Measurements from ENCODE around the gene E2F1.

E2F1 gene

DNA sequence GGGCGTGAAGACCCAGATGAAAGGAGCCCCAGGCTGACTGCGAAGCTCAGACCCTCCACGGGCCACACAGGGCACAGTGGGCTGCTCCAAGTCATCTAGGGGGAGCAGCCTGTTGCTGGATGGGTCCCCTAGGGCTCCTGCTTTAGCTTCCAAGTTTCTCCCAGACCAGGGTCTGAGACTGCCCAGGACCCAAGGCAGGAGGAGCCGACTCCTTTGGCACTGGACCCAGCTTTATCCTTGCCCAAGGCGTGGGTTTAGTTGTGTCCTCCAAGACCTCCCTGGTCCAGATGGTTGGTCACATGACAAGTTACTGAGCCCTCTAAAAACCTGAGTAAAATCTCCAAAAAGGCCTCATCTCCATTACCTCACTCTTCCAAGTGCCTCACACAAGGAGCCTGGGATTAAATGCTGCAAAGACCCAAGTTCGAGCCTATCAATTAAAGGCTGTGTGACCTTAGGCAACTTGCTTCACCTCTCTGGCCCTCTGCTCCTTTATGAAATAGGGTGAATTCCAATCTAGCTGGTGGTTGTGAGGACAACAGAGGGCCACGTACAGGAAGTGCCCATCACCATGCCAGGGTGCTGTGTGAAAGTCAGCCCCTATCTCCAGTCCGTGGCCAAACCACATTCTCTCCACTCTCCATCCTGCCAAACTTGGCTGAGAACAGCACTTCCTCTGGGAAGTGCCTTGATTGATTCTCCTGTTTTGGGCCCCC is 14.5 kb downstream of the E2F1 start:
- DNase-seq (ENCODE audit: low read depth), result no peak

DNA sequence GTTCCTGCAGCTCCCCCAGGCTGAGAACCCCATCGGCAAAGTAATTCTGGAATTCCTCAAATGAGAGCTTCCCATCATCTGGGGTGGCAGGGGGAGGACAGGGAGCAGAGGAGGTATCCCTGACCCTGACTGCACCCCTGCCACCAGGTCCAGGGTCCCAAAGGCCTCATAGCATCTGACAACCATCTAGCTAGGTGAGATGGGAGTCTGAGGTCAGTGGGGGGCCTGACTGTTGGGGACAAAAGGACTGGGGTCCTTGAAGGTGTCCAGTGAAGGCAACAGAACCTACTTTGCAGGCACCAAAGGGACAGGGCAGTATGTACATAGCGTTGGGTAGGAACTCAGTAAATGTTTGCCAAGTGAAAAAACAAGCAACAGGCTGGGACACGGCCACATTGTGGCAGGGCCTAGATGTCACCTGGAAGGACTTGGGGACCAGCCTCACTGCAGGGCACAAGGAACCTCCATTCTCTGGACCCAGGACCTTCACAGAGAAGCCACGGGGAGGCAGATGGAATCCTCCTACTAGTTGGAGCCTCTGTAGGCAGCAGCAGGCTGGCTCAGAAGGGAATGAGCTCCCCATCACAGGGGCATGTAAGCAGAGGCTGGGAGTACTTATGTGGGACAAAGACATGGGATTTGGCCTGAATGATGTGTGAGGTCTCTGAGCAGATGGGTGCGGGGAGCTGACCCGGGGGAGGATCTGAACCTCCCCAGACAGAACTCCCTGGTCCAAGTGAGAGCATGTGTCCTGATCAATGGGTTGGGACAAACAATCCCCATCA is 15.3 kb downstream of the E2F1 start:
- DNase-seq (ENCODE audit: low read depth), result no peak

DNA sequence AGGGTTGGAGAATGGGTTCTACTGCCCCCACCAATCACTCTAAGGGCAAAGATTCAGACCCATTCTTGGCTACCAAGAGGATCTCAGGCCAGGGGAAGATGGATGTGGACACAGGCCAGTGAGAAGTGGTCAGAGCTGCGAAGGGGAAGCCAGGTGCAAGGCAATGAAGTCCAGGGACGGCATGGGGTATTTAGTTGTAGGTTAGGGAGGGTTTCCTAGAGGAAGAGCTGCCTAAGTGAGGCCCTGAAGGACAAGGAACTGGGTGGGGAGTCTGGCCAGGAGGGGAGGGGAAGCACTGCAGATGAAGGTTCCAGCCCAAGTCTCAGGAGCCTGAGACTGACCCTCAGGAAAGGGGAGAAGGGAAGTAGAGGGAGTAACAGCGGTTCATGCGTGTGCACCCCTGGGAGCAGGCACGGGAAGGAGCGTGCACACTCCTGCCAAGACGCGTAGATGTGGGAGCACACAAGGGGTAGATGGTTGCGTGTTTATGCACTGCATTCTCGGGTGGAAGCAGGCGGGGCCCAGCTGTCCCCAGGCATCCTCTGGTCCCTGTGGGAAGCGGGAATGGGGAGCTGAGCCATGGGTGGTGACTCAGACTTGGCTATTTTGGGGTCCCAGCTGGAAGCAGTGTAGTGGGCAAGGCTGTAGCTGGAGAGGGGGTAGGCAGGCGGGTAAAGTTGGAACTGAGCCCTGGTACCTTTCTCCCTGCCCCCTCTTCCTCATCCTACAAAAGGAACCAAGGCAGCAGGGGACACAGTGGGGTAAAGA is 16.1 kb downstream of the E2F1 start:
- no peak for DNase-seq (ENCODE audit: low read depth)

DNA sequence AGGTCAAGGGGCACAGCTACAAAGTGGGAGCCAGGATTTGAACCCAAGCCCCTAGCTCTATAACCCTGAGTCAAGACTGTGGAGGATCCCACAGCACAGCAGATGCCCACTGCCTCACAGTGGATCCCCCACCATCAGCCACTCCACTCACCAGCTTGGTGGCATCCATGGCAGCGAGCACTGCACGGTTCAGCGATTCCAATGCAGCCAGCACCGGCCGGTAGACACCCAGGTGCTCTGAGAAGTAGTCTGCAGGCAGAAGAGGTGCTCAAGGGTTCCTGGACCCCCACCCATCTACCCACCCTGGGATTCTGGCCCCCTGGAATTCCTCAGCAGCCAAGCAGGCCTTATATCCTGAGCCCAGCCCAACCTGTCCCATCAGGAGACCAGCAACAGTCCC is 17.0 kb downstream of the E2F1 start:
- DNase-seq (ENCODE audit: low read depth), result no peak

DNA sequence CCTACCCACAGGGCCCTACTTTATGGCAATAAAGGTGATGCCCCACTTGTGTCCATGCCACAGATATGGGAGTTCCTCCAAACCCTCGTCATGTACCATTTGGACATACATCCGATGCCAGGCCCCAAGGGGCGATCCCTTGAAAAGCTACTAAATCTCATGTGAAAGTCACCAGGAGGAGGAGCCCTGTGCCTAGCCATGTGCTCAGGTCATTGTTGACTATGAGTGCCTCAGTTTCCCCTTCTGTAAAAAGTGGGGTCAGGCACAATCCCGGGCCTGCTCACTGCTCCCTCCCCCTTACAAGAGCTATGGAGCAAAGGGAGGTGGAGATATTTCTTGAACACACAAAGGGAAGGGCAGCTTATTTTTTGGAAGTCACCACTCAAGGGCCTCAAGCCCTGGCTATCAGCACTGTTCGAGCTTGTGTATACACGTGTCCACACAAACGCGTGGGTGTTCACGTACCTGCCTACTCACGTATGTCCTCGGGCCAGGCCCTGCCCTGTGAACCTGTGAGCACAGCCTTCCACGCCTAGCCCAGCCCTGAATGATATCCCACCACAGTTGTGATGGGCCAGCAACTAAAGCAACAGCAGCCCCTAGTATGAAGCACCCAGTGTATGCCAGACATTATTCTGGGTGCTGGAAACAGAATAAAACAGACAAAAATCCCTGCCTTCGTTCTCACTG is 17.6 kb downstream of the E2F1 start:
- no peak for DNase-seq (ENCODE audit: low read depth)

DNA sequence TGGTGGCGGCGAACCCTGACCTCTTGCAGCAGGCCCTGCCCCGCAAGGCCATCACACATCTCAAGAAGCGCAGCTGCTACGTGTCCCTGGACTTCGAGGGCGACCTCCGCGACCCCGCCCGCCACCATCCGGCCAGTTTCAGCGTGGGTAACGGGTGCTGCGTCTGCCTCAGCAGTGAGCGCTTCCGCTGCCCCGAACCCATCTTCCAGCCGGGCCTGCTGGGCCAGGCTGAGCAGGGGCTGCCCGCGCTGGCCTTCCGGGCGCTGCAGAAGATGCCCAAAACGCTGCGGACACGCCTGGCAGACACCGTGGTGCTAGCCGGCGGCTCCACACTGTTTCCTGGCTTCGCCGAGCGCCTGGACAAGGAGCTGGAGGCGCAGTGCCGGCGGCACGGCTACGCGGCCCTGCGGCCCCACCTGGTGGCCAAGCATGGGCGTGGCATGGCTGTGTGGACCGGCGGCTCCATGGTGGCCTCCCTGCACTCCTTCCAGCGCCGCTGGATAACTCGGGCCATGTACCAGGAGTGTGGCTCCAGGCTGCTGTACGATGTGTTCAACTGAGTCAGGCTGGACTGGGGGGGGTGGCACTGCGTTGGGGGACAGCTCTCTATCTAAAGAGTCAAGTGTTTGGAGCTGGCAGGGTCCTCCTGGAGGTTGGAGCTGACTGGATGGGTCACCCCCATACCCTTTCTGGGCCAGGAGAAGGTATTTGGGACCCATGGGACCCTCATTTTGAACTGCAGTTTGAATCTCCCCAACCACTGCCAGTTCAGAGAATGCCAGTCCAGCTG is 18.3 kb downstream of the E2F1 start:
- DNase-seq (ENCODE audit: low read depth), result peak; percentile 55

DNA sequence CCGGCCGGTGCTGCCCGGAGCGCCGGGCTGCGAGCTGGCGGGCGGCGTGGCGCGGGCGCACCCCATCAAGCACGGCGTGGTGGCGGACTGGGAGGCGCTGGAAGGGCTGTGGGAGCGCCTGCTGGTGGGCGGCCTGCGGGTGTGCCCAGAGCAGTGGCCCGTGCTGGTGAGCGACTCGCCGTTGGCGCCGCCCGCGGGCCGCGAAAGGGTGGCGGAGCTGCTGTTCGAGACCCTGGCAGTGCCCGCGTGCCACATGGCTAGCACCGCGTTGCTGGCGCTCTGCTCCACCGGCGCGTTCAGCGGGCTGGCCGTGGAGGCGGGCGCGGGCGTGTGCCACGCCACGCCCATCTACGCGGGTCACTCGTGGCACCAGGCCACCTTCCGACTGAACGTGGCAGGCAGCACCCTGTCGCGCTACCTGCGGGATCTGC is 18.9 kb downstream of the E2F1 start:
- DNase-seq (ENCODE audit: low read depth), result no peak

DNA sequence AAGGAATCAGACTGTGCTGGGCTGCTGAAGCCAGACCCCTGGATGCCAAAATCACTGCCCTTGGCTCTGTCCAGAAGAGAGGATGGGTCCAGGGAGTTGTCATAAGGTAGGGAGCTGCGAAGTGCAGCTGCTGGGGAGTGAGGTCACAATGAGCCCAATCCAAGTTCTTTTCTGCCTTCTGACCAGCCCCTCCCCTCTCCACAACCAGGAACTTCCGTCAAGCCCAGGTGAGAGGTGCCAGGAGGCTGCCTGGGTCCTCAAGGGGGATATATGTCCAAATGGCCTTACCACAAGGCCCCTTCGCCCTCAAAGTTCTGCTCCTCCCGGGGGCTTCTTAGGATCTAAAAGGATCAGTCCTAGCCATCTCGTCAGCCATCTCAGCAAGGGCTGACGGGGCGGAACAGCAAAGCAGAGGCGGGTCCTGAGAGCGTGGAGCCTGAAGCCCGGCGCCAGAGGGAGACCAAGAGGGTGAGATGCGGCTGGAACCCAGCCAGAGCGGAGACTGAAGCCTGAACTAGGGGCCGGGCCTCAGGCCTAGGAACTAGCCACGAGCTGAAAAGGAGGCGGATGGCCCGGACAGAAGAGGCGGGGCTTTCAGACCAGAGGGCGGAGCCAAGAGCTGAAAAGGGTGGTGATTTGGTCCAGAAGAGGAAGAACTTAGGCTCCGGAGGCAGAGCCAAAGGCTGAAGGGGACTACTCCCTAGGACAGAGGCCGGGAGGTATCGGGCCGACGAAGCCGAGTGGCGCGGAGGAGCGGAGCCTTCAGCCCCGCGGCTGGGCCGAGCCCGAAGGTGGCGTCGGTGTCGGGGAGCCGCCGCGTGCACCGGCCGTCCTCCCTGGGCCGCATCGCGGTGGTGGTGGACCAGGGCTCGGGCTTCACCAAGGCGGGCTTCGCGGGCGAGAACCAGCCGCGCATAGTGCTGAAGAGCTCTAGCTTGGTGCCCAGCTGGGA is 19.6 kb downstream of the E2F1 start, which contains the start of gene ACTL10:
Gene ACTL10, plus strand, starts transcription at position 651 of the 952 bp plus-strand sequence. CDS start 555 bp downstream, outside the sequence.
- peak; percentile 97 for DNase-seq (ENCODE audit: low read depth)

DNA sequence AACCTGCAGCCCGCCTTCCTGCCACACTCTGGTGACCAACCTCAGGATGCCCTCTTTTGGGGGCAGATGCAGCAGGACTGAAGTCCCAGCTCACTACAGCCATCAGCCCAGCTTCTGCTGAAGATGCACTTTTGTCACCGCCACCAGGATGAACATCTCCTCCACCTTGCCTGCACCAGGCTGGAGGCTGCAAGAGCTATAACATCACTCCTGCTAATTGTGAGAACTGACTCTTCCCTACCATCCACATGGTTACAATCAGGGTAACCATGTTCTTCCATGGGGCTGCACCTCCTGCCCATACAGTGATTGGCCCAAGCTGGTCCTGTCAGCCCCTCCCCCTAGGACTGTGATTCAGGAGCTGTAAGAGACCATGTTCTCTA is 21.4 kb downstream of the E2F1 start:
- no peak for DNase-seq (ENCODE audit: low read depth)

DNA sequence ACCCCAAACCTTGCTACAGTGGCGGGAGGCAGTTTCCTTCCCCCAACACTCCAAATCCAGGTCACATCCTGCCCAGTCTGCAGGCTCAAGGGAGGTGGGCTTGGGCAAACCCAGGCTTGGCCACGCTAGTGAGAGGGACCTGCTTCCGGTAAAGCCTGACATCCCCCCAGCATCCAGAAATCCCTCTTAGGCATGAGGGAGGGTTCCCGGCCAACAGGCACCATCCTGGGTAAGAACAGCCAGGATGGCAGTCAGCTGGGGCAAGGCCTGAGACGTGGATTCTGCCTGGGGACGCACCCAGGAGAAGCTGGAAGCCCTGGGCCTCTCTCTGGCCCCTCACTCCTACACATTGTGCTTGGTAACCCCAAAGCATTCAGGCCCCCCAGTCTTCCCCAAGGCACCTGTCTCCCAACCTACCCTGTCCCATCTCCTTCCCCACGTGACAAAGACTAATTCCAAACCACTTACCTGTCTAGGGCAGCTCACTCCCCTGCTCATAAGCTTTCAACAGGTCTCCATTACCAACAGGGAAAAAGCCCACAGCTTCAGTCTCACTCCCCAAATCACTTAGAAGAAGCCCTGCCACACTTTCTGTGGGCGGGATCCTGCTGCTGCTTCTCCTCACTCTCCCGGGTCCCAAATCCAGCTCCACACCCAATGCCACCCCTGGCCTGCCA is 22.0 kb downstream of the E2F1 start:
- DNase-seq (ENCODE audit: low read depth), result no peak

DNA sequence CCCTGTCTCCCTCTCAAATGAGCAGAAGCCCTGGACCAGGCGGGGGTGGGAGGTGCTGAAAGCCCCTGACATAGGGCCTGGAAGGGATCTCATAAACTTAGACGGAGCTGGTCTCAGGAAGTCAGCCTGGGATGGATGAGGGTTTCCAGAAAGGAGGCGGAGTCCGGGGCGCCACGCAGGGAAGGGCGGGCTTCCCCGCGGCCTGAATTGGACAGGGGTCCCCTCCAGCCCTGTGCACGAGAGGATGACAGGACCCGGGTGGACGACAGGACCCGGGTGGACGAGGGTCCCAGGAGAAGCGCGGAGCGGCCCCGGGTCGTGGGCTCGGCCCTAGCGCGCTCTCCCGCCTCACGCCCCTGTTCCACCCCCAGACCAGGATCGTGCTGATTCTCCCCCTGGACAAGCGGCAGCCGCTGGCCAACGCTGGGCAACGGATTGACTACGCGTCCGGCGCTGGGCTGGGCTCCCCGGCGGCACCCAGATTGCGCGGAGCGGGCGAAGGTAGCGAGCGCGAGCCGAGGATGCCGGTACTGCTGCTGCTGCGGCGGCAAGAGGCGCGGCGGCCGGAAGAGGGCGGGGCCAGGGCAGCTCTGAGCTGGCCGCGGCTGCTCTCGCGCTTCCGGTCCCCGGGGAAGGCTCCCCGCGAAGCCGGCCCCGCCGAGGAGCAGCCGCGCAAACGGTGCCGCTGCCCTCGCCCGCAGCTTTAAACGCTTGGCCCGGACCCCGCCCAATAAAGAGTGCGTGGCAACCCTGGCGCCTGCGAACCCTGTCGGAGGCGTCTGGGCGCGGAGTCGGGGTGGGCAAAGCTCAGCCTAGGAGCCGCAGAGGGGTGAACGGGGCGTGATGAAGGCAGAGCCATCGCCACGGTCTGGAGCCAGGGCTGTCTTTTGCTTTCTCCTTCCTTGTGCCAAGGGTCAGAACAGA is 22.8 kb downstream of the E2F1 start:
- no peak for DNase-seq (ENCODE audit: low read depth)

DNA sequence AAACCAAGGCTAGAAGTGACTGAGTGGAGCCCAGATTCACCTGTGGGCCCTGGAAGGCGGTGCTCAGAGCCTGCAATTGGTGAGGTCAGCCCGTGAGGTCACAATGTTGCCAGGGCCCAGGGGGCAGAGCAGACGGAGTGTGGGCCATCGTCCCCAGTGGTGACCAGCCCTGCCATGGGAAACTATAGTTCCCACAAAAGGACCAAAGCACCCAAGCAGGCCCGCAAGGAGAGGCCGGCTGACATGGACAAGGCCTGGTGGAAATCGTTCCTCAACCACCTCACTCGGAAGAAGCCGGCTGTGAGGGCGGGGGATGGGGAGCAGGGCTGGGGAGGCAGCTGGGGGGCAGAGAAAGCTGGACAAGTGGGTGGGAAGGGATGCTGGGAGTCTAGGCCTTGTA is 24.0 kb downstream of the E2F1 start, which contains the start of gene C20orf144:
Gene C20orf144, plus strand, starts transcription at position 156 of the 400 bp plus-strand sequence. Its CDS starts 19 bp downstream, at position 175.
- DNase-seq (ENCODE audit: low read depth), result no peak

DNA sequence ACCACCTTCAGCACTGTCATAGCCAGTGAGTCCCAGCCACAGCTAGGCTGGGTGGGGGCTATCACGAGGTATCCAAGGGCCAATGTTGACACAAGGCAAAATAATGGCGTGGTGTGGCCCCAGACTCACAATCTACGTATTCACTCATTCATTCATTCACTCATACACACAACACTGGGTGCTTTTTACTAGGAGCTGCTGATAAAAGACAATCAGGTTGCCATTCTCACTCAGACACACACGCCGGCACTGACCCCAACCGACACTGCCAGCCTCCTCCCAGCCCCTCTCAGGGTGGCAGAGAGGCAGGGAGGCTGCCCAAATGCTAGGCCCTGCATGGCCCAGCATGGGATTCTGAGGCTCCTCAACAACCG is 25.5 kb downstream of the E2F1 start:
- no peak for DNase-seq (ENCODE audit: low read depth)

DNA sequence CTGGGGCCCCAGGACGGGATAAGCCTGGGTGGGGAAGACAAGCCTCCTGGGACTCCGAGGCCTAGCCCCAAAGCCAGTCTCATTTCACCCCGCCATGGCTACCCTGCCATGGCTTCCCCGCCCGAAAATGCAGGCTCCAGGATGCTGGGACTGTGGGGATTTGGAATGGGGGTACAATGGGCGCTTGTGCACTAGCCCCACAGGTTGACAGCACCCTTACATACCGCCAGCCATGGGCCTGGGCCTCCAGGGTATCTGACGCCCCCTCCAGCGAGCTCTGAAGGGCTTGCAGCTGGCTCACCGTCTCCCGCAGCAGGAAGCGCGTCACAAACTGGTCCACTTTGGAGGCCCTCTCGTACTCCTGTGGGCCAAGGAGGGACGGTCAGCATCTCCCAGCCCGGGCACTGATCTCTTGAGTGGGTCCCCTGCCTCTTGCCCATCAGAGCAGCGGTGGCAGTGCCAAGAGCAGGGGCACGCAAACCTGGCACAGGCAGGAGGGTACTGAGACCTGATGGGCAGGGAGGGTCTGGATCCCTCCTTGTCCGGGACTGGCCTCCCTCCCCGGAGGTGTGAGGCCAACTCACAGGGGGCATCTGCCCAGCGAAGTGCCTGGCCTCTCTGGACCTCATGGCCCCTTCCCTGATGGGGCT is 26.0 kb downstream of the E2F1 start:
- no peak for DNase-seq (ENCODE audit: low read depth)

DNA sequence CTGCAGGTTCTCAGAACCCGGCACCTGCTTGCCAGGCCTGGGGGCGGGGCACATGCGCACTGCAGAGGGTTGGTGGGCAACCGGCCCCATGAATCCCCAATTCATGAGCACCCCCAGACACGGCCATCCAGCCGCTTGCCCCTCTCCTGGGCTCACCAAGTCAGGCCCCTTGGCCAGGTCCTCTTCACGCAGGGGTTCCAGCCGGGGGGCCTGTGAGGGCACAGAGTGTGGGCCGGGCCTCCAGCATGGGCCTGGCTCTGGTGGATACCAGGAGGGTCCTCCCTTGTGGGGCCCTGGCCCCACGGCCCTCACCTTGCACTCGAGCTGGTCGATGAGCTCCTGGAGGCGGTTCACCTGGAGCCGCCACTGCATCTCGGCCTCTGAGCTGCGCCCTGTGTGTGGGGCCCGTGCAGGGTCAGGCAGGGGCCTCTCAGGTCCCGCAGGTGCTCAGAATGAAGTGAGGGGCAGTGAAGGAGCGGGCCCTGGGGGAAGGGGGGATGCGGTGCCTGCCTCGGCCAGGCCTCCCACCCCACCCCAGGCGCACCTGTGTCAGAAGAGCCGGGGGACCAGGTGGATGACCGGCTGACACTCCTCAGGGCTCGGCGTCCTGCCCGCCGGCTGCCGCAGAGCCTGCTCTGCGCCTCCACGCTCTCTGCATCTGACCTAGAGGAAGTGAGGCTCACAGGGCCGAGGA is 26.7 kb downstream of the E2F1 start:
- DNase-seq (ENCODE audit: low read depth), result no peak

DNA sequence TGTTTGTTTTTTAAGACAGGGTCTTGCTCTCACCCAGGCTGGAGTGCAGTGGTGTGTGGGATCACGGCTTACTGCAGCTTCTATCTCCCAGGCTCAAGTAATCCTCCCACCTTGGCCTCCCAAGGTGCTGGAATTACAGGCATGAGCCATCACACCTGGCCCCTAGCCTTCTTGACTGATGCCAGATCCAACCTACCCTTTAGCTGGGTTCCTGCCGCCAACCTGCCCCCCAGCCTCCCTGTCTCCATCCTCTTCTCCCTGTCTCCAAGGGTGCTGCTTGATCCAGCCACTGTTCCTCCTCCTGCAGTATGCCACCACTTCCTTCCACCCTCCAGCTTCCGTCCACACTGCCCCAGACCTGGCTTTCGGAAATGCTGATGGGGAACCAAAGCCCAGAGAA is 27.3 kb downstream of the E2F1 start:
- no peak for DNase-seq (ENCODE audit: low read depth)

DNA sequence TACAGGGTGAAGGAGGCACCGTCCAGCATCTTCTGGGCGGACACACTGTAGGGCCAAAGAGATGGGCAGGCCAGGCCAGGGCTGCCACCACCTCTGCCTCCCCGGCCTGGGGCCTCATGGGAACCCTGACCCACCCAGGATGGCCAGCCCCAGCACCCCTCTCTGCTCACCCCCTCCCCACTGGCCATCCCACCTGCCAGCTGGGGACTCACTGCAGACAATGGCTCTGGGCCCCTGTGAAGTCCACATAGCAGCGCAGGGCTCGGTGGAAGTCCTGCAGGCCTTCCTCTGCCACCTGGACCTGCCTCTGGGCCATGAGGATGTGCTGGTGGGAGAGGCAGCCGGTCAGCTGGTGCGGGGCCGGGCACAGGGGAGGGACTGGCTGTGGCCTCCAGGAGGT is 27.7 kb downstream of the E2F1 start:
- DNase-seq (ENCODE audit: low read depth), result no peak
